Smooth muscle cell of trachea (primary cell): Measurements from ENCODE around the gene TUBG2. TPM values are rescaled to one million over a fixed set of nuclear protein-coding genes. Genes with fewer than 3 reads are reported as not detected.

Experiments used
- total RNA-seq: library from RNA; depleted of rRNA; stranded (reverse); fragments of >200 nt; gene quantifications from 2 replicates; pipeline ENCODE4 v1.2.1, GENCODE V29; 2014

TUBG2 gene
- 12.2 and 12.7 TPM in 2 replicates for total RNA-seq

DNA sequence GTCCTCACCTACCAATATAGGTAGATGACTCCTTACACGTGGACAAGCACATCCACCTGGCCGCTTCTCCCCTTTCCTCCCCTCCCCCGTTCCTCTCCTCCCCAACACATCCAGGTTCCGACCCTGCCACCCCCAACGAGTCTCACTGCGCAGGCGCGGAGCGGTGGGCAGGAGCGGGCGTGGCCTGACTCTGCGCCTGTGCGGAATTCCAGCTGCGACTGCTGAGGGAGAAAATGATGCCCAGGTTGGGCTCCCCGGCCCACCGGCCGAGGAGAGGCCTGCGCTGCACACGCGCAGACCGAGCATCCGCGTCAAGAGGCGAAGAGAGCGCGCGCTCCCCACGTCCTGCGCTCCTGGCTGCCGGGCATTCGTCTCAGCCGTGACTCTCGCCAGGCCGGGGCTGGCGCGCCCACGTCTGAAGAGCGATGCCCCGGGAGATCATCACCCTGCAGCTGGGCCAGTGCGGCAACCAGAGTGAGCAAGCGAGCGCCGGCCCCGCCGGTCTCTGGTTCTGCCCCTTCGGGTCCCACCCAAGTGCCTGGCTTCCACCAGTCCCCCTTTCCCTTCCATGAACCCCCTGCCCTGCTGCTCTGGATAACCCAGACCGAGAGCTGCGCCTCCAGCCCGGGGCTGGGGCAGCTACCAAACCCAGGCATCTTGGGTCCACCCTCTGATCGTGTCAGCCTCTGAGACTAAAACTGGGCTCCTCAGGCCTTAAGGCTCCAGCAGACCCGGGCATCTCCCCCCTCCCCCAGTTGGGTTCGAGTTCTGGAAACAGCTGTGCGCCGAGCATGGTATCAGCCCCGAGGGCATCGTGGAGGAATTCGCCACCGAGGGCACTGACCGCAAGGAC, at the start of gene TUBG2:
TSS of gene TUBG2 (plus strand) at position 206 of the 853 bp plus-strand sequence. CDS start at position 426, 220 bp downstream.

DNA sequence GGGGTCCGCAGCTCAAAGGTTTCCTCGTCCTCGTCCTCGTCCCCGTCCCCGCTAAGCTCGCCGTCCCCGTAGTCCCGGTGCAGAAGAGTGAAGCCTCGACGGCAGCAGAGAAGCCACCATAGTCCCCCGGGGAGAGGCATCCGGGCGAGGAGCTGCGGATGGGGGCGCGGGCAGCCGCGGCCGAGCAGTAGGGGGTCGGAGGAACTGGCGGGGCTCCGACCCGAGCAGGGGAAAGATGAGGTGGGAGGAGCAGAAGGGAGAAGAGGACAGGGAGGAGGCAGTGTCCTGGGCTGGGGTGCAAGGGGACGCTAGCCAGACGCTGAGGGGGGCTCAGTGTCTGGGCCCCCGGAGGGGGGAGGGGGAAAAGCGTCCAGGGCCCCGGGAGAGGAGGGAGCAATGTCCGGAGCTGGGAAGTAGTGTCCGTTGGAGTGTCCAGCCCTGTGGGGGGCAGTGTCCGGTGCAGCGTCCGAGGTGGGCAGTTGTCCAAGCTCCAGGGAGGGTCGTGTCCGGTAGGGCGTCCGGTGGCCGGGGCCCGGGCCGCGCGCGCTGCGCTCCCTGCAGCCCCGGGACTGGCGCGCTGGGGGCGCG, 17.4 kb downstream of the TUBG2 start, which contains the start of gene PLEKHH3:
TSS of gene PLEKHH3 (minus strand) at position 571 of the 588 bp plus-strand sequence. CDS start at position 140, 431 bp downstream.

DNA sequence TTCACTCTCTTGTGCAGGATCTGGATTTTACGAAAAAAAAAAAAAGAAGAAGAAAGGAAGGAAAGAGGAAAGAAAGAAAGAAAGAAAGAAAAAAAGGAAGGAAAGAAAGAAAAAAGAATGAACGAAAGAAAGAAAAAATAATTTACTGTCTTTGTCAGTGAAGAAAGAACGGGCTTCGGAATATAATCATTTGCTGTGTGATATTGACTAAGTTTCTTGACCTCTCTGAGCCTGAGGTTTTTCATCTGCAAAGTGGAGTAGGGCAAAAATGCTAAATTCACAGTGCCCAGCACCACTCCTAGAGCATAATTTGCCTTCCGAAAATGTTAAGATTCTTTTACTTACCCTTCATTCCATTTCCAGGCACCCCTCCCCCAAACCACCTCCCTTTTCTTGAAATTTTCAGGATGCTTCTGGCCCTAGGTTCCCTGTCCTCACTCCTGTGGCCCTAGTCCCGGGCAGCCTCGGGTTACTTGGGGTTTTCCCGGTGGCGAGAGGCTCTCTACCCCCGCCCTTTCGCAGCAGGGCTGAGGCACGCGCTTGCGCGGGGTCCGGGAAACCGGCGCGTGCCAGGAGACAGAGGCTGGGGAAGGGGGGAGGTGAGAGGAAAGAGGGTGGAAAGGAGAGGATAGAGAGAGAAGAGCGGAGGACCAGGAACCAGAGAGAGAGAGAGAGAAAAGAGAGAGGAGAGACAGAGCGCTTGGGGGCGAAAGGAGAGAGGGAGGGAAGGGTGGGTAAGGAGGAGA, 23.1 kb downstream of the TUBG2 start, which contains the start of gene CNTNAP1:
TSS of gene CNTNAP1 (plus strand) at position 556 of the 746 bp plus-strand sequence. CDS start 299 bp downstream, outside the sequence.

Other genes starting within 250 kb of the TUBG2 start
- gene CAVIN1, start 236.0 kb upstream of the TUBG2 start, total RNA-seq = 586 and 703 TPM in 2 replicates
- 55.3 and 73.6 TPM in 2 replicates for gene ATP6V0A1, start 200.4 kb upstream of the TUBG2 start, total RNA-seq
- 60.9 and 61.7 TPM in 2 replicates for gene NAGLU, start 123.0 kb upstream of the TUBG2 start, total RNA-seq
- 1.5 and 1.8 TPM in 2 replicates for gene HSD17B1, start 106.4 kb upstream of the TUBG2 start, total RNA-seq
- gene COASY, start 97.1 kb upstream of the TUBG2 start, total RNA-seq = 18.5 and 25.1 TPM in 2 replicates
- 32.9 and 36.7 TPM in 2 replicates for gene MLX, start 92.2 kb upstream of the TUBG2 start, total RNA-seq
- gene PSMC3IP, start 81.6 kb upstream of the TUBG2 start, total RNA-seq = 3.1 and 5.5 TPM in 2 replicates
- gene RETREG3, start 49.9 kb upstream of the TUBG2 start, total RNA-seq = 50.0 and 76.7 TPM in 2 replicates
- gene TUBG1, start 49.6 kb upstream of the TUBG2 start, total RNA-seq = 28.5 and 31.8 TPM in 2 replicates
- 22.3 and 28.7 TPM in 2 replicates for gene PLEKHH3, start 17.7 kb downstream of the TUBG2 start, total RNA-seq
- gene CCR10, start 22.6 kb downstream of the TUBG2 start, total RNA-seq = 6.3 and 6.4 TPM in 2 replicates
- gene CNTNAP1, start 23.2 kb downstream of the TUBG2 start, total RNA-seq = 43.6 and 45.0 TPM in 2 replicates
- gene EZH1, start 85.8 kb downstream of the TUBG2 start, total RNA-seq = 25.6 and 28.1 TPM in 2 replicates
- gene RAMP2, start 101.9 kb downstream of the TUBG2 start, total RNA-seq = not detected in 2 replicates
- gene VPS25, start 114.2 kb downstream of the TUBG2 start, total RNA-seq = 53.6 and 67.3 TPM in 2 replicates
- gene WNK4, start 121.3 kb downstream of the TUBG2 start, total RNA-seq = 0.29 and 0.33 TPM in 2 replicates
- gene COA3, start 139.4 kb downstream of the TUBG2 start, total RNA-seq = 70.1 and 80.4 TPM in 2 replicates
- 0.66 TPM in 1 of 2 replicates, not detected in the other for gene CNTD1, start 139.6 kb downstream of the TUBG2 start, total RNA-seq
- gene BECN1, start 165.0 kb downstream of the TUBG2 start, total RNA-seq = 101 and 155 TPM in 2 replicates
- 76.6 and 82.2 TPM in 2 replicates for gene PSME3, start 174.1 kb downstream of the TUBG2 start, total RNA-seq
- gene AOC2, start 185.3 kb downstream of the TUBG2 start, total RNA-seq = 0.29 and 0.99 TPM in 2 replicates
- 1.3 and 1.5 TPM in 2 replicates for gene AOC3, start 191.9 kb downstream of the TUBG2 start, total RNA-seq
- not detected in 2 replicates for gene G6PC1, start 241.5 kb downstream of the TUBG2 start, total RNA-seq